Bronchial epithelial cell (primary cell): Measurements from ENCODE around the gene VASN. TPM values are rescaled to one million over a fixed set of nuclear protein-coding genes. Genes with fewer than 3 reads are reported as not detected.

ENCODE experiments used
- DNase-seq: peaks from one replicate; pipeline ENCODE4 v3.0.0-alpha.2; 2010; ENCODE audit warnings: low read depth
- FAIRE-seq: peaks from 2 replicates; lab custom pipeline; 2011; peaks lifted over from hg19 to GRCh38; lab: Jason Lieb, UNC
- H3K27me3 ChIP-seq: 2 replicates; pipeline ENCODE4 v1.5.1; 2011; ENCODE audit warnings: low read length; ENCODE audit not compliant: control insufficient read depth, insufficient read depth
- H3K36me3 ChIP-seq: 2 replicates; pipeline ENCODE4 v1.5.1; 2011; ENCODE audit warnings: low read length; ENCODE audit not compliant: control insufficient read depth, insufficient read depth
- H3K4me3 ChIP-seq: 2 replicates; pipeline ENCODE4 v1.5.1; 2011; ENCODE audit warnings: mild to moderate bottlenecking, low read depth, low read length, control low read depth
- total RNA-seq: library from RNA; depleted of rRNA; stranded (reverse); fragments of >200 nt; gene quantifications from 2 replicates; pipeline ENCODE4 v1.2.1, GENCODE V29; 2014
- TF ChIP-seq, protein P1 (sequence below): IDR thresholded peaks from 2 replicates; pipeline ENCODE4 v1.5.1; 2011; ENCODE audit warnings: mild to moderate bottlenecking, moderate library complexity, low read length, control low read depth, inconsistent platforms; ENCODE audit not compliant: insufficient read depth, severe bottlenecking

Gene VASN
- total RNA-seq, 1 donor from 2014 or later: 6.6 TPM

DNA sequence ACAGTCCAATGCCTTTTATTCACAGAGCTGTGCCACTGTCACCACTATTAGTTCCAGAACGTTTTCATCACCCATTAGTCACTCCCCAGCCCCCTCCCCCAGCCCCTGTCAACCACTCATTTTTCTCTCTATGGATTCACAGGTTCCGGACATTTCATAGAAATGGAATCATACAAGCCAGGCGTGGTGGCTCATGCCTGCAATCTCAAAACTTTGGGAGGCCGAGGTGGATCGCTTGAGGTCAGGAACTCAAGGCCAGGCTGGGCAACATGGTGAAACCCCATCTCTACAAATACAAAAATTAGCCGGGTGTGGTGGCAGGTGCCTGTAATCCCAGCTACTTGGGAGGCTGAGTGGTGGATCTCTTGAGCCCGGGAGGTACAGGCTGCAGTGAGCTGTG lies 19.8 kb upstream of the VASN start:
- Histone ChIP-seq H3K36me3 (peaks cover 4% of the 10 kb centered on the region), H3K4me3 (no peak overlapping the region), H3K27me3 (no peaks in the 10 kb centered on the region)
- peak; percentile 32 for DNase-seq
- no peak for FAIRE-seq
- TF ChIP-seq, protein P1, sequence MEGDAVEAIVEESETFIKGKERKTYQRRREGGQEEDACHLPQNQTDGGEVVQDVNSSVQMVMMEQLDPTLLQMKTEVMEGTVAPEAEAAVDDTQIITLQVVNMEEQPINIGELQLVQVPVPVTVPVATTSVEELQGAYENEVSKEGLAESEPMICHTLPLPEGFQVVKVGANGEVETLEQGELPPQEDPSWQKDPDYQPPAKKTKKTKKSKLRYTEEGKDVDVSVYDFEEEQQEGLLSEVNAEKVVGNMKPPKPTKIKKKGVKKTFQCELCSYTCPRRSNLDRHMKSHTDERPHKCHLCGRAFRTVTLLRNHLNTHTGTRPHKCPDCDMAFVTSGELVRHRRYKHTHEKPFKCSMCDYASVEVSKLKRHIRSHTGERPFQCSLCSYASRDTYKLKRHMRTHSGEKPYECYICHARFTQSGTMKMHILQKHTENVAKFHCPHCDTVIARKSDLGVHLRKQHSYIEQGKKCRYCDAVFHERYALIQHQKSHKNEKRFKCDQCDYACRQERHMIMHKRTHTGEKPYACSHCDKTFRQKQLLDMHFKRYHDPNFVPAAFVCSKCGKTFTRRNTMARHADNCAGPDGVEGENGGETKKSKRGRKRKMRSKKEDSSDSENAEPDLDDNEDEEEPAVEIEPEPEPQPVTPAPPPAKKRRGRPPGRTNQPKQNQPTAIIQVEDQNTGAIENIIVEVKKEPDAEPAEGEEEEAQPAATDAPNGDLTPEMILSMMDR: no peak

DNA sequence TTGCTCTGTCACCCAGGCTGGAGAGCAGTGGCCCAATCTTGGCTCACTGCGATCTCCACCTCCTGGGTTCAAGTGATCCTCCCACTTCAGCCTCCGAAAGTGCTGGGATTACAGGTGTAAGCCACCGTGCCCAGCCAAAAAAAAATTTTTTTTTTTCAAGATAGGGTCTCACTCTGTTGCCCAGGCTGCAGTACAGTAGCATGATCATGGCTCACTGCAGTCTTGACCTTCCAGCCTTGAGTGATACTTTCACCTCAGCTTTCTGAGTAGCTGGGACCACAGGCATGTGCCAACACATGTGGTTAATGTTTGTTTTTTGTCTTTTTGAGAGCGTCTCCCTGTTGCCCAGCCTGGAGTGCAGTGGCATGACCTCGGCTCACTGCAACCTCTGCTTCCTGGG lies 18.8 kb upstream of the VASN start:
- peaks cover 4% of the 10 kb centered on the region for H3K36me3 ChIP-seq
- FAIRE-seq (no peak), DNase-seq (no peak)
- no peak overlapping the region for H3K4me3 ChIP-seq
- TF ChIP-seq, protein P1: no peak
- no peaks in the 10 kb centered on the region for H3K27me3 ChIP-seq

DNA sequence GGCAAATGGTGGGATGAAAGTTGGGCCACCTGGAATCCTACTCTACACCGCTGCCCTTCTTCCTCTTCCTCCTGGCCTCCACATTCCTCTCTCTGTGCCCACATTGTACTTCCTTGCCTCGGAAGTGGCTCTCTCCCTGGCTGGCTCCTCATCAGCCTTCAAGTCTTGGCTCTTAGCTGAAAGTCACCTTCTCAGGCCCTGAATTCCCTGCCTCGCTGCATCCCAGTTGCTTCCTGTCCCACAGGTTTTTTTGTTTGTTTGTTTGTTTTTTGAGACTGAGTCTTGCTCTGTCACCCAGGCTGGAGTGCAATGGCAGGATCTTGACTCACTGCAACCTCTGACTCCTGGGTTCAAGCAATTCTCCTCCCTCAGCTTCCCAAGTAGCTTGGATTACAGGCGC lies 18.0 kb upstream of the VASN start:
- H3K36me3 ChIP-seq: peaks cover 4% of the 10 kb centered on the region
- FAIRE-seq: no peak
- no peak for DNase-seq
- TF ChIP-seq, protein P1: no peak
- H3K27me3 ChIP-seq: no peaks in the 10 kb centered on the region
- H3K4me3 ChIP-seq: no peak overlapping the region

DNA sequence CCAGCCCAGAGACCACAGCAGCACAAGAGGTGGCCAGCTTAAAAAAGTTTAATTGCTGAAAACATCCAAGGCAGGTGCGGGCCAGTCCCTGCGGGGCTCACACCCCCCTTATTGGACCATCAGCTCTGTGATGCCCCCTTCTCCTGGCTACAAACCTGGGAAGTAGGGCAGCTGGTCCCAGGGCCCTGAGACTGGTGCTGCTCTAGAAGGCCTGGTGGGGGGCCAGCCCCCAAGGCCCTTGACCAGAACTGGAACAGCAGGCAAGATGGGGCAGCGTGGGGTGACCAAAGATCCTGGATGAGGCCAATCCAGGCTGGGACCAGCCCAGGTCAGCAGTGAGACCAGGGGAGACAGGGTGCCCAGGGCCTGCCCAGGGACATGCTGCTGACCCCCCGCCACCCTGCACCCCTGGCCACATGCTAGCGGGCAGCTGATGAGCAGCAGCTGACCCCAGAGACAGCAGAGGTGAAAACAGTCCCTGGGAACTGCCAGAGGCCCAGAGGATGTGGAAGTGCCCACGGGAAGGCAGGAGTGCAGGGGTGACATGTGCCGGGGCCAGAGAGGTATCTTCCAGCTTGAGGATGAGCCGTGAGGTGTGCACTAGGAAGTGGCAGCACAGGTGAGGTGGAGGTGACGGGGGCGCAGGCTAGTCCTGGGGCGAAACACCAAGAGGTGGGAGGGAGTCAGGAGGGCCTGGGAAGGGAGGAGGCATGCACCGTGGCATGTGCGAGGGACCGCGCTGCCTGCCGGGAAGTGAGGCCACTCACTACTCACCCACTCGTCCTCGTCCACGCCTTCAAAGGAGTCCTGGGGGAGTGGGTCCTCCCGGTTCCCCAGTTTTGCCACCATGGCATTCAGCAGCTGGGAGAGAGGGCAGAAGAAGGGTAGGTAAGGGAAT lies 16.9 kb upstream of the VASN start:
- Histone ChIP-seq H3K4me3 (no peak overlapping the region), H3K27me3 (no peaks in the 10 kb centered on the region), H3K36me3 (peaks cover 3% of the 10 kb centered on the region)
- DNase-seq (no peak), FAIRE-seq (no peak)
- TF ChIP-seq, protein P1: no peak

DNA sequence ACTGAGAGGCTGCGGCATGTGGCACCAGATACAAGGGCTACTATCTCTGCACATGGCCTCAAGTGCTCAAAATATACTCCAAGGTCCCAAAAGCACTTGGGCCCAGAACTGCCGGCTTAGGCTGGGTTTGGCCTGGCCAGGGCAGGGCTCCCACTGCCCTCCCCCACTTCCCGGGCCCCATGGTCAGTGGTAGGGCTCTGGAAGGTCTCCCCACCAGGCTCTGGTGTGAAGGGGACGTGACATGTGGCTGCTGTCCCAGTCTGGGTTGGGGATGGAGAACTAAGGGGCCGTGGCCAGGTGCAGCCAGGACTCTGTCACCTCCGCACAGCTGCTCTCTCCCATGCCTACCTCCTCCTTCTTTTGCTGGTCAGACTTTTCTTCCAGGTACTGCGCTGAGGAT lies 14.8 kb upstream of the VASN start:
- TF ChIP-seq, protein P1: no peak
- peaks cover 6% of the 10 kb centered on the region for H3K36me3 ChIP-seq
- FAIRE-seq (no peak), DNase-seq (no peak)
- H3K4me3 ChIP-seq: no peak overlapping the region
- no peaks in the 10 kb centered on the region for H3K27me3 ChIP-seq
